Peyer's patch (tissue), 4 donors: ENCODE measurements around the gene MICAL3.

Experiments used
- POLR2A ChIP-seq, 2 donors: fragments of 450-650 bp; IDR thresholded peaks; one replicate each; pipeline ENCODE4 v1.5.1; 2017; ENCODE audit warnings: antibody characterized with exemption in 2 of 2, mild to moderate bottlenecking in 2 of 2, moderate library complexity in 2 of 2
- TF ChIP-seq, protein P1 (sequence below), 6 experiments: fragments of 450-650 bp in 4 of 6; fragments of 200-600 bp in 2 of 6; sonication (generic) in 1 of 6; IDR thresholded peaks; one replicate each; pipeline ENCODE4 v1.5.1; 2017 to 2019; ENCODE audit warnings: antibody characterized with exemption in 6 of 6, mild to moderate bottlenecking in 3 of 6, moderate library complexity in 1 of 6

DNA sequence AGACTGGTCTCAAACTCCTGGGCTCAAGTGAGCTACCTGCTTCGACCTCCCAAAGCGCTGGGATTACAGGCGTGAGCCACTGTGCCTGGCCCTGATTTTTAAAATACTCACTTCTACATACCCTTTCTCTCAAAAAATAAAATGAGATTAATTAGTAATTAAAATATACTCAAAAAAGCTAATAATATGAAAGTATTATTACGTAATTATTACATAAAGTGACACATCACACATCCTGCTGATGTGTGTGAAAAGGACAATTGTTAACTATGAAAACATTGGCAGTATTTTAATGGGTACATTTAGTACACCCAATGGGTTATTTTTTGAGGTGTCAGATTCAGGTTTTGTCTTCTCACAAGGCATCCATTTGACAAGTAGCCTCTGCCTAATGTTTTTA lies 21.4 kb upstream of the MICAL3 start:
- TF ChIP-seq, protein P1, sequence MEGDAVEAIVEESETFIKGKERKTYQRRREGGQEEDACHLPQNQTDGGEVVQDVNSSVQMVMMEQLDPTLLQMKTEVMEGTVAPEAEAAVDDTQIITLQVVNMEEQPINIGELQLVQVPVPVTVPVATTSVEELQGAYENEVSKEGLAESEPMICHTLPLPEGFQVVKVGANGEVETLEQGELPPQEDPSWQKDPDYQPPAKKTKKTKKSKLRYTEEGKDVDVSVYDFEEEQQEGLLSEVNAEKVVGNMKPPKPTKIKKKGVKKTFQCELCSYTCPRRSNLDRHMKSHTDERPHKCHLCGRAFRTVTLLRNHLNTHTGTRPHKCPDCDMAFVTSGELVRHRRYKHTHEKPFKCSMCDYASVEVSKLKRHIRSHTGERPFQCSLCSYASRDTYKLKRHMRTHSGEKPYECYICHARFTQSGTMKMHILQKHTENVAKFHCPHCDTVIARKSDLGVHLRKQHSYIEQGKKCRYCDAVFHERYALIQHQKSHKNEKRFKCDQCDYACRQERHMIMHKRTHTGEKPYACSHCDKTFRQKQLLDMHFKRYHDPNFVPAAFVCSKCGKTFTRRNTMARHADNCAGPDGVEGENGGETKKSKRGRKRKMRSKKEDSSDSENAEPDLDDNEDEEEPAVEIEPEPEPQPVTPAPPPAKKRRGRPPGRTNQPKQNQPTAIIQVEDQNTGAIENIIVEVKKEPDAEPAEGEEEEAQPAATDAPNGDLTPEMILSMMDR (IDR thresholded peaks at IDR 0.05) = no peak
- no peak for TF ChIP-seq POLR2A (IDR thresholded peaks at IDR 0.05)
